ENCODE data around the gene MYMX.

MYMX gene

GRCh38 chr6:44265722-44266233 lies 49.1 kb downstream of the MYMX start:
- DNase-seq = no peak

GRCh38 chr6:44266347-44266746 lies 49.6 kb downstream of the MYMX start:
- DNase-seq = no peak

- DNase-seq = no peak
These were observed 50.5 kb downstream of the MYMX start for GRCh38 chr6:44267252-44267651.
